Measurements from ENCODE around the gene NLGN1. TPM values are rescaled to one million over a fixed set of nuclear protein-coding genes. Genes with fewer than 3 reads are reported as not detected.

NLGN1 gene
- total RNA-seq, 1 donor from 2014 or later = 50.2 TPM

GRCh38 chr3:173814809-173815208 is 417.3 kb downstream of the NLGN1 start:
- no peak for TF ChIP-seq CTCF (IDR thresholded peaks at IDR 0.05; ENCODE audit: partially characterized antibody, unreplicated experiment)
- Mint-ChIP-seq H3K27ac (ENCODE audit: unreplicated experiment) (no peak overlapping the region), H3K36me3 (ENCODE audit: unreplicated experiment) (no peaks in the 10 kb centered on the region), H3K4me1 (ENCODE audit: low read depth, unreplicated experiment) (no peaks in the 10 kb centered on the region), H3K4me3 (ENCODE audit: unreplicated experiment) (no peak overlapping the region), H3K9me3 (ENCODE audit: unreplicated experiment) (no peaks in the 10 kb centered on the region), H3K27me3 (ENCODE audit: unreplicated experiment) (no peaks in the 10 kb centered on the region)
- no peak for DNase-seq

- Mint-ChIP-seq H3K4me1 (ENCODE audit: low read depth, unreplicated experiment) (no peaks in the 10 kb centered on the region), H3K9me3 (ENCODE audit: unreplicated experiment) (no peaks in the 10 kb centered on the region), H3K36me3 (ENCODE audit: unreplicated experiment) (no peaks in the 10 kb centered on the region), H3K27ac (ENCODE audit: unreplicated experiment) (no peak overlapping the region), H3K4me3 (ENCODE audit: unreplicated experiment) (no peak overlapping the region), H3K27me3 (ENCODE audit: unreplicated experiment) (no peaks in the 10 kb centered on the region)
- no peak for TF ChIP-seq CTCF (IDR thresholded peaks at IDR 0.05; ENCODE audit: partially characterized antibody, unreplicated experiment)
- no peak for DNase-seq
Measured at GRCh38 chr3:173819368-173819767, 421.8 kb downstream of the NLGN1 start.

- Mint-ChIP-seq H3K4me3 (ENCODE audit: unreplicated experiment) (no peak overlapping the region), H3K27ac (ENCODE audit: unreplicated experiment) (no peak overlapping the region), H3K36me3 (ENCODE audit: unreplicated experiment) (no peaks in the 10 kb centered on the region), H3K9me3 (ENCODE audit: unreplicated experiment) (no peaks in the 10 kb centered on the region), H3K4me1 (ENCODE audit: low read depth, unreplicated experiment) (no peaks in the 10 kb centered on the region), H3K27me3 (ENCODE audit: unreplicated experiment) (no peaks in the 10 kb centered on the region)
- no peak for TF ChIP-seq CTCF (IDR thresholded peaks at IDR 0.05; ENCODE audit: partially characterized antibody, unreplicated experiment)
- DNase-seq = no peak
Measured at GRCh38 chr3:173823911-173824460, 426.4 kb downstream of the NLGN1 start.

GRCh38 chr3:173825730-173826129 is 428.2 kb downstream of the NLGN1 start:
- DNase-seq = no peak
- TF ChIP-seq CTCF (IDR thresholded peaks at IDR 0.05; ENCODE audit: partially characterized antibody, unreplicated experiment) = no peak
- H3K4me3 Mint-ChIP-seq (ENCODE audit: unreplicated experiment) = no peak overlapping the region
- H3K9me3 Mint-ChIP-seq (ENCODE audit: unreplicated experiment) = no peaks in the 10 kb centered on the region
- no peak overlapping the region for H3K27ac Mint-ChIP-seq (ENCODE audit: unreplicated experiment)
- no peaks in the 10 kb centered on the region for H3K27me3 Mint-ChIP-seq (ENCODE audit: unreplicated experiment)
- H3K36me3 Mint-ChIP-seq (ENCODE audit: unreplicated experiment) = no peaks in the 10 kb centered on the region
- H3K4me1 Mint-ChIP-seq (ENCODE audit: low read depth, unreplicated experiment) = no peaks in the 10 kb centered on the region

GRCh38 chr3:173826416-173826815 is 428.9 kb downstream of the NLGN1 start:
- no peak overlapping the region for H3K27ac Mint-ChIP-seq (ENCODE audit: unreplicated experiment)
- H3K9me3 Mint-ChIP-seq (ENCODE audit: unreplicated experiment) = no peaks in the 10 kb centered on the region
- no peak overlapping the region for H3K4me3 Mint-ChIP-seq (ENCODE audit: unreplicated experiment)
- no peak for DNase-seq
- no peaks in the 10 kb centered on the region for H3K36me3 Mint-ChIP-seq (ENCODE audit: unreplicated experiment)
- H3K27me3 Mint-ChIP-seq (ENCODE audit: unreplicated experiment) = no peaks in the 10 kb centered on the region
- TF ChIP-seq CTCF (IDR thresholded peaks at IDR 0.05; ENCODE audit: partially characterized antibody, unreplicated experiment) = no peak
- H3K4me1 Mint-ChIP-seq (ENCODE audit: low read depth, unreplicated experiment) = no peaks in the 10 kb centered on the region
